Right lobe of liver (tissue), 4 donors: ENCODE results near the gene PARVG.

ENCODE experiments used
- POLR2A ChIP-seq: fragments of 450-650 bp; IDR thresholded peaks from one replicate; pipeline ENCODE4 v1.6.1; 2017; ENCODE audit warnings: antibody characterized with exemption, mild to moderate bottlenecking
- TF ChIP-seq, protein P1 (sequence below), 4 donors: fragments of 200-600 bp in 3 of 4; fragments of 450-650 bp in 1 of 4; IDR thresholded peaks; one replicate each; pipeline versions ENCODE4 v1.5.1 to v1.8.0; 2016 to 2022; ENCODE audit warnings: antibody characterized with exemption in 4 of 4, mild to moderate bottlenecking in 2 of 4
- donor health status: DM: no; HTN: no; CAD: no.
- donor health status: DM: no; HTN: no; CAD: no.
- donor health status: DM: no; HTN: yes; CAD: no.

- TF ChIP-seq, protein P1, sequence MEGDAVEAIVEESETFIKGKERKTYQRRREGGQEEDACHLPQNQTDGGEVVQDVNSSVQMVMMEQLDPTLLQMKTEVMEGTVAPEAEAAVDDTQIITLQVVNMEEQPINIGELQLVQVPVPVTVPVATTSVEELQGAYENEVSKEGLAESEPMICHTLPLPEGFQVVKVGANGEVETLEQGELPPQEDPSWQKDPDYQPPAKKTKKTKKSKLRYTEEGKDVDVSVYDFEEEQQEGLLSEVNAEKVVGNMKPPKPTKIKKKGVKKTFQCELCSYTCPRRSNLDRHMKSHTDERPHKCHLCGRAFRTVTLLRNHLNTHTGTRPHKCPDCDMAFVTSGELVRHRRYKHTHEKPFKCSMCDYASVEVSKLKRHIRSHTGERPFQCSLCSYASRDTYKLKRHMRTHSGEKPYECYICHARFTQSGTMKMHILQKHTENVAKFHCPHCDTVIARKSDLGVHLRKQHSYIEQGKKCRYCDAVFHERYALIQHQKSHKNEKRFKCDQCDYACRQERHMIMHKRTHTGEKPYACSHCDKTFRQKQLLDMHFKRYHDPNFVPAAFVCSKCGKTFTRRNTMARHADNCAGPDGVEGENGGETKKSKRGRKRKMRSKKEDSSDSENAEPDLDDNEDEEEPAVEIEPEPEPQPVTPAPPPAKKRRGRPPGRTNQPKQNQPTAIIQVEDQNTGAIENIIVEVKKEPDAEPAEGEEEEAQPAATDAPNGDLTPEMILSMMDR (IDR thresholded peaks at IDR 0.05) = no peak
- TF ChIP-seq POLR2A = no peak
Measured at GRCh38 chr22:44219101-44219870, 38.6 kb downstream of the PARVG start.
